ENCODE results near the gene ZDHHC5. TPM values are rescaled to one million over a fixed set of nuclear protein-coding genes. Genes with fewer than 3 reads are reported as not detected.

The ZDHHC5 gene
- total and polyA plus RNA-seq, 9 donors, result 19.9 to 62.6 (median 39.9) TPM

DNA sequence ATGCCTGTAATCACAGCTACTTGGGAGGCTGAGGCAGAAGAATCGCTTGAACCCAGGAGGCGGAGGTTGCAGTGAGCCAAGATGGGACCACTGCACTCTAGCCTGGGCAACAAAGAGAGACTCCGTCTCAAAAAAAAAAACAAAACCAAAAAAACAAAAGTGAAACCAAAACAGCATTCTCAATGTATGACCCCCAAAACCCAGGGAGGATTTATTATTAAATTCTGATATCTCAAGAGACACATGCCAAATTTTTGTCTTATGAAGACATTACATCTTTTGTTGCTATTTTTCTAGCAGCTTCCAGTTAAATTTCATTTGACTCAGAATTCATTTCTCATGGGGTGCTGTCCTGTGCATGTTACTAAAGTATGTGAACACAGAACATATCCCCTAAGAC lies 15.3 kb upstream of the ZDHHC5 start:
- Histone ChIP-seq H3K4me3 (no peak overlapping the region), H3K36me3 (no peaks in the 10 kb centered on the region), H3K9me3 (no peaks in the 10 kb centered on the region), H3K27ac (no peak overlapping the region), H3K27me3 (no peaks in the 10 kb centered on the region), H3K4me1 (ENCODE audit: insufficient read depth) (peaks cover 12% of the 10 kb centered on the region)
- DNase-seq, result no peak
- TF ChIP-seq EP300 (IDR thresholded peaks at IDR 0.05), result no peak
- TF ChIP-seq, protein P1, sequence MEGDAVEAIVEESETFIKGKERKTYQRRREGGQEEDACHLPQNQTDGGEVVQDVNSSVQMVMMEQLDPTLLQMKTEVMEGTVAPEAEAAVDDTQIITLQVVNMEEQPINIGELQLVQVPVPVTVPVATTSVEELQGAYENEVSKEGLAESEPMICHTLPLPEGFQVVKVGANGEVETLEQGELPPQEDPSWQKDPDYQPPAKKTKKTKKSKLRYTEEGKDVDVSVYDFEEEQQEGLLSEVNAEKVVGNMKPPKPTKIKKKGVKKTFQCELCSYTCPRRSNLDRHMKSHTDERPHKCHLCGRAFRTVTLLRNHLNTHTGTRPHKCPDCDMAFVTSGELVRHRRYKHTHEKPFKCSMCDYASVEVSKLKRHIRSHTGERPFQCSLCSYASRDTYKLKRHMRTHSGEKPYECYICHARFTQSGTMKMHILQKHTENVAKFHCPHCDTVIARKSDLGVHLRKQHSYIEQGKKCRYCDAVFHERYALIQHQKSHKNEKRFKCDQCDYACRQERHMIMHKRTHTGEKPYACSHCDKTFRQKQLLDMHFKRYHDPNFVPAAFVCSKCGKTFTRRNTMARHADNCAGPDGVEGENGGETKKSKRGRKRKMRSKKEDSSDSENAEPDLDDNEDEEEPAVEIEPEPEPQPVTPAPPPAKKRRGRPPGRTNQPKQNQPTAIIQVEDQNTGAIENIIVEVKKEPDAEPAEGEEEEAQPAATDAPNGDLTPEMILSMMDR (IDR thresholded peaks at IDR 0.05), result no peak
- WGBS, 3 donors, result 28 to 38% (median 35%) methylated on average over 3 of the region's 3 CpGs
- intact Hi-C loops (cut with DNase I), result loop anchor here in 1 of 4 donors (10.0 kb wide), 1 partner anchor 328 kb away; the partner anchor contains the start of gene TNKS1BP1

DNA sequence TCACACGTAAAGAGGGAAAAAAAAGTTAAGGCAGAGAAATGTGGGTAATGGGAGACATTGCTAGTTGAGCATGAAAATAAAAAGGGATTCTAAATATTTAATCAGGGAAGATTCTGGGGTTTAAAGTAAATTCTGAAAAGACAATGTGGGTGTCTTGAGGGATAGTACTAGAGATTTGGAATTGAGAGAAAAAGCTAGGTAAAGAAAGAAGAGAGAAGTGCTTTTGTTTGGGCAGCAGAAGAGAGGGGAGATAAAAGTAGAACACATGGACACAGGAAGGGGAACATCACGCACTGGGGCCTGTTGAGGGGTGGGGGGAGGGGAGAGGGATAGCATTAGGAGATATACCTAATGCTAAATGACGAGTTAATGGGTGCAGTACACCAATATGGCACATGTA lies 14.8 kb upstream of the ZDHHC5 start:
- H3K27me3 ChIP-seq, result no peaks in the 10 kb centered on the region
- H3K4me1 ChIP-seq (ENCODE audit: insufficient read depth), result peaks cover 9% of the 10 kb centered on the region
- no peaks in the 10 kb centered on the region for H3K36me3 ChIP-seq
- no peak overlapping the region for H3K4me3 ChIP-seq
- no peaks in the 10 kb centered on the region for H3K9me3 ChIP-seq
- 15 to 22% (median 21%) methylated on average over 3 of the region's 3 CpGs for WGBS, 3 donors
- H3K27ac ChIP-seq, result no peak overlapping the region
- TF ChIP-seq, protein P1 (IDR thresholded peaks at IDR 0.05), result no peak
- TF ChIP-seq EP300 (IDR thresholded peaks at IDR 0.05) (no peak), POLR2A (IDR thresholded peaks at IDR 0.05) (no peak)
- no peak for DNase-seq
- intact Hi-C loops (cut with DNase I), result loop anchor here in 1 of 4 donors (10.0 kb wide), 1 partner anchor 328 kb away; the partner anchor contains the start of gene TNKS1BP1

DNA sequence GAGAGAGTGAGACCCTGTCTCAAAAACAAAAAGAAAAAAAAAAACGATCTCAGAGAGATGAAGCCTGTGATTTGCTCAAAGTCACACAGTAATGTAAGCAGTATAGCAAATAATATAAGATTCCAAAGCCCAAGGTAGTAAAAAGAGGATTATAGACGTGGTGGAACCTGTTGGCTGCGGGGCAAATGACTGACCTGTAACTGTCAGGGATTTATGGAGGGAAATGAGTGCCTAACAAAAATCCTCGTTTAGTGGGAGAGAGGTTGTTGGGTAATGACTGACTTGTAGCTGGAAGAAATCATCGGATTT lies 11.1 kb upstream of the ZDHHC5 start:
- Histone ChIP-seq H3K36me3 (no peaks in the 10 kb centered on the region), H3K4me1 (ENCODE audit: insufficient read depth) (peaks cover 5% of the 10 kb centered on the region), H3K9me3 (no peaks in the 10 kb centered on the region), H3K27ac (peak overlapping the region; percentile 56 to 84), H3K4me3 (peak overlapping the region; percentile 42), H3K27me3 (no peaks in the 10 kb centered on the region)
- WGBS, 3 donors, result 11 to 12% (median 12%) methylated on average over 5 of the region's 5 CpGs
- no peak for DNase-seq
- TF ChIP-seq, protein P1 (IDR thresholded peaks at IDR 0.05), result no peak
- TF ChIP-seq POLR2A (IDR thresholded peaks at IDR 0.05), result no peak
- no peak for TF ChIP-seq EP300 (IDR thresholded peaks at IDR 0.05)
- intact Hi-C loops (cut with DNase I), result loop anchor here in 1 of 4 donors (10.0 kb wide), 1 partner anchor 332 kb away; the partner anchor contains the start of gene TNKS1BP1

DNA sequence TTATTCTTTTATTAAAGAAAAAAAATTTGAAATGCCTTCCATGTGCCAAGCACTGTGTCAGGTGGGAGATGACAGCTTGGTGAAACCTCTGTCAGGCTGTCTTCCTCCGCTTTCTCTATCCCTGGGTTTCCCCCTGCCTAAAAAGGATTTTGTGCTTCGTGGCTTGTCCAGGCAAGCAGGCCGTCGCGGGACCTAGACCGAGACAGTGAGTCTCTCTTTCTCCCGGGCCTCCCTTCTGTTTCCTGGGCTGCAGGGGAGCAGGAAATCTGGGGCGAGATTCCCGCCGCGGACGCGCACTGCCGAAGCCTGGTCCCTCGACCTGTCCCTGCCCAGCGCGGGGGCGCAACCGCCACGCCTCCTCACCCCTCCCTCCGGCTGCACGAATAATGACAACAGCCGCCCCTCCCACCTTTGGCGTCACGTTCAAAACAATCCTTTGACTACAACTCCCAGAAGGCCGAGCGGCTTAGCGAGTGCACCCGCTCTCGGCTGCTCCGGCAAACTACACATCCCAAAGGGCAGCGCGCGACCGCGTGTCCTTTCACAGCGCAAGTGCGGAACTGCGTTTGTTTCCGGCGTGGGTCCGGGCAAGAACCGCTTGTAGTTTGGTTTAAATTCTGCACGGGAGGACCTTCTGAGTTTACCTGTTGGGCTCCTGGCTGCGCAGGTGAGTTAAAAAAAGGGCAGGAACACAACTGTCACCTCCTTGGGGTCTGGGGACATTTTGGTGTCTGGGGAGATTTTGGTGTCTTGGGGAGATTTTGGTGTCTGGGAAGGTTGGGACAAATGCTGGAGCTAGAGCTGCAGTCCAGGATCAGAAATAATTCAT lies 10.5 kb upstream of the ZDHHC5 start, which contains the start of gene CLP1:
CLP1 (plus strand) TSS at position 569 of the 829 bp plus-strand sequence. CDS start 1,715 bp downstream, outside the sequence.
- H3K4me1 ChIP-seq (ENCODE audit: insufficient read depth), result peaks cover 3% of the 10 kb centered on the region
- no peaks in the 10 kb centered on the region for H3K27me3 ChIP-seq
- H3K4me3 ChIP-seq, result peak within 1 kb of the TSS; percentile 59
- intact Hi-C loops (cut with DNase I), result loop anchor here in 1 of 4 donors (10.0 kb wide), 1 partner anchor 333 kb away; the partner anchor contains the start of gene TNKS1BP1
- H3K27ac ChIP-seq, result peak within 1 kb of the TSS; percentile 56 to 84
- TF ChIP-seq POLR2A (IDR thresholded peaks at IDR 0.05), result peak; percentile 80
- TF ChIP-seq, protein P1 (IDR thresholded peaks at IDR 0.05), result peak in 1 of 3 donors; percentile 40
- no peak for TF ChIP-seq EP300 (IDR thresholded peaks at IDR 0.05)
- DNase-seq, result peak; percentile 99 to 100 (median 99)
- H3K36me3 ChIP-seq, result no peaks in the 10 kb centered on the region
- H3K9me3 ChIP-seq, result no peaks in the 10 kb centered on the region
- 0 to 1% (median 0%) methylated on average over 44 to 45 of the region's 45 CpGs for WGBS, 3 donors
